HG03159 (cell line): ENCODE data around the gene SEC14L3.
"Not testable (repeated sequence)": the region's sequence is repeated elsewhere in the genome, so short reads cannot be mapped to it uniquely, and the experiment has no call there.

Experiments used
- ATAC-seq: cut with Tn5 transposase; IDR thresholded peaks from one replicate; pipeline ENCODE4 v1.9.1; 2021; ENCODE audit warnings: mild to moderate bottlenecking, moderate library complexity; ENCODE audit not compliant: unreplicated experiment

SEC14L3 gene

GRCh38 chr22:30486118-30486517 lies 14.3 kb upstream of the SEC14L3 start:
- ATAC-seq: no peak

- no peak for ATAC-seq
These were observed 13.7 kb upstream of the SEC14L3 start for GRCh38 chr22:30485362-30485988.

GRCh38 chr22:30483169-30483568 lies 11.4 kb upstream of the SEC14L3 start:
- ATAC-seq: no peak

GRCh38 chr22:30481711-30482110 lies 9.9 kb upstream of the SEC14L3 start:
- no peak for ATAC-seq

- ATAC-seq: no peak
These were observed 8.2 kb upstream of the SEC14L3 start for GRCh38 chr22:30479981-30480380.

- ATAC-seq: no peak
These were observed 3.0 kb upstream of the SEC14L3 start for GRCh38 chr22:30474683-30475424.

GRCh38 chr22:30474121-30474520 lies 2.3 kb upstream of the SEC14L3 start:
- no peak for ATAC-seq

- ATAC-seq: no peak
These were observed 1.3 kb upstream of the SEC14L3 start for GRCh38 chr22:30472994-30473720.

GRCh38 chr22:30470655-30471054 lies 1.2 kb downstream of the SEC14L3 start:
- no peak for ATAC-seq

- no peak for ATAC-seq
These were observed 2.7 kb downstream of the SEC14L3 start for GRCh38 chr22:30469165-30469564.

GRCh38 chr22:30460555-30460954 lies 11.3 kb downstream of the SEC14L3 start:
- not testable (repeated sequence) for ATAC-seq

GRCh38 chr22:30460147-30460546 lies 11.7 kb downstream of the SEC14L3 start:
- ATAC-seq: no peak

- no peak for ATAC-seq
These were observed 12.4 kb downstream of the SEC14L3 start for GRCh38 chr22:30459181-30460052.

GRCh38 chr22:30457981-30458380 lies 13.8 kb downstream of the SEC14L3 start:
- ATAC-seq: no peak

GRCh38 chr22:30455075-30455840 lies 16.6 kb downstream of the SEC14L3 start:
- no peak for ATAC-seq

GRCh38 chr22:30453731-30454510 lies 17.9 kb downstream of the SEC14L3 start:
- no peak for ATAC-seq

GRCh38 chr22:30452861-30453260 lies 19.0 kb downstream of the SEC14L3 start:
- ATAC-seq: no peak

GRCh38 chr22:30451488-30451887 lies 20.3 kb downstream of the SEC14L3 start:
- ATAC-seq: not testable (repeated sequence)

- no peak for ATAC-seq
These were observed 24.2 kb downstream of the SEC14L3 start for GRCh38 chr22:30447656-30448055.
